Measurements from ENCODE around the gene SNX33. TPM values are rescaled to one million over a fixed set of nuclear protein-coding genes. Genes with fewer than 3 reads are reported as not detected.
"Not testable (repeated sequence)": the region's sequence is repeated elsewhere in the genome, so short reads cannot be mapped to it uniquely, and the experiment has no call there.

SNX33 gene
- total RNA-seq, 2 donors from 2014 or later: 18.9 to 23.2 TPM

DNA sequence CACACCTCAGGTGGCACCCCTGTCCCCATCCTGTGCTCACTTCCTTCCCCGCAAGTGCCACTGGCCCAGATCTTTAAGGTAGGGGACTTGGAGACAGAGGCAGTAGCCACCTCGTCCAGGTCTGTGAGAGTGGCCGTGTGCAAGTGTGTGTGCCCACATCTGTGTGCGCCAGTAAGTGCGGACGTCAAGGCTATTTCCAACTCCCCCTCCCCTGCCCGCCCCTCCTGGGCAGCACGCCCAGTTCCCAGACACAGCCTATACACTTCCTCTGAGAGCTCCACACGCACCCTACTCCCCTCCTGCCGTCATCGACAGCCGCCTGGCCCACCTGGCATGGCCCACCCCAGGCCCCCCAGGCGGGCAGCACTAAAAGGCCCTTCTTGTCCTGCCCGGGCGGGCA, 61.7 kb downstream of the SNX33 start:
- not testable (repeated sequence) for H3K4me3 Mint-ChIP-seq; H3K36me3 Mint-ChIP-seq (ENCODE audit: low read depth); H3K9me3 ChIP-seq (ENCODE audit: control insufficient read depth, low read length); H3K4me1 ChIP-seq (ENCODE audit: control insufficient read depth, insufficient read depth, low read length); H3K4me3 ChIP-seq (ENCODE audit: low read length); H3K27ac ChIP-seq (ENCODE audit: low read depth, low read length); H3K9ac ChIP-seq (ENCODE audit: extremely low read depth, low read length, poor library complexity, severe bottlenecking); H3K27ac Mint-ChIP-seq; H3K4me1 Mint-ChIP-seq; H3K9me3 Mint-ChIP-seq; DNase-seq; H3K36me3 ChIP-seq (ENCODE audit: control insufficient read depth, insufficient read depth, low read length)
- WGBS, 2 experiments (ENCODE audit: insufficient coverage in 1 of 2, insufficient read length in 1 of 2): 92 to 98% methylated on average over 6 to 9 of the region's 15 CpGs
- peaks cover 12% of the 10 kb centered on the region for H3K27me3 ChIP-seq (ENCODE audit: control insufficient read depth, insufficient read depth, low read length, poor library complexity, severe bottlenecking)
- H3K27me3 Mint-ChIP-seq (ENCODE audit: insufficient read depth): peaks cover 12% of the 10 kb centered on the region

DNA sequence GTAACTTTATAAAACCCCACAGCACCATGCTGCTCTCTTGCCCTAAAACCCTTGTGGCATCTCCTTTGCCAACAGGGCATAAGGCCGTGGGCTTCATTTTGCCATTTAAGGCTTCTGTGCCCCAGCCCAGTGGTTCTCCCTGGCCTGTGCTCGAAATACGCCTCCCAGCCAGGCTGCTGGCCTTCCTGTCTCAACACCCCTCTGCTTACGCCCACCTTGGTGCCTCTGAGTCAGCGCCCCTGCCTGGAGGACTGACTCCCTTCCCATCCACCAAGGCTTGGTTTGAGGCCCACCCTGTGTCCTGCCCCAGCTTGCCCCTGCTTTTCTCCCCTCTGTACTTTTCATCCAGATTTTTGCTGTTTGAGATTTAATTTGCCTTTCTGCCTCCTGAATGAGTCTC, 63.2 kb downstream of the SNX33 start:
- H3K27ac Mint-ChIP-seq; H3K4me3 ChIP-seq (ENCODE audit: low read length); H3K36me3 ChIP-seq (ENCODE audit: control insufficient read depth, insufficient read depth, low read length); H3K4me3 Mint-ChIP-seq; H3K9me3 ChIP-seq (ENCODE audit: control insufficient read depth, low read length); H3K9me3 Mint-ChIP-seq; H3K4me1 Mint-ChIP-seq; H3K27ac ChIP-seq (ENCODE audit: low read depth, low read length); H3K9ac ChIP-seq (ENCODE audit: extremely low read depth, low read length, poor library complexity, severe bottlenecking); H3K36me3 Mint-ChIP-seq (ENCODE audit: low read depth); H3K4me1 ChIP-seq (ENCODE audit: control insufficient read depth, insufficient read depth, low read length); DNase-seq: not testable (repeated sequence)
- H3K27me3 ChIP-seq (ENCODE audit: control insufficient read depth, insufficient read depth, low read length, poor library complexity, severe bottlenecking): peaks cover 12% of the 10 kb centered on the region
- peaks cover 12% of the 10 kb centered on the region for H3K27me3 Mint-ChIP-seq (ENCODE audit: insufficient read depth)
- 90% methylated on average over 4 of the region's 5 CpGs; no CpG with 5 or more reads in 1 of the 2 experiments for WGBS, 2 experiments (ENCODE audit: insufficient coverage in 1 of 2, insufficient read length in 1 of 2)

DNA sequence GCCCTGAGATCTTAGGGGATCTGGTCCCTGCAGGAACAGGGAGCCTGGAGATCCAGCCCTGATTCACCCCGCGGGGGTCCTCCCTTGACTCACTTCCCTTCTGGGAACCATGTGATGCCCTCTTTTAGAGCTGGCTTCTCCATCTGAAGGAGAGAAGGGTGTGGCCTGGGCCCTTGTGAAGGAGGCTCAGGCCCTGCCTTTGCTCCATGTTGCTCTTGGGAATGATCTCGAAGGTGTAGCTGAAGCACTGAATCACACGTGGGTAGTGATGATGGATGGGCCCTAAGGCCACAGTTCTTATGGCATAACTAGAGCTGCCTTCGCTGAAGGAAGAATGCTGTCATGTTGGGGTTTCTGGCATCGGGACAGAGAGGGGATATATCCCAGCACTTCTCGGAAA, 63.8 kb downstream of the SNX33 start:
- H3K27me3 ChIP-seq (ENCODE audit: control insufficient read depth, insufficient read depth, low read length, poor library complexity, severe bottlenecking): peaks cover 12% of the 10 kb centered on the region
- not testable (repeated sequence) for H3K36me3 ChIP-seq (ENCODE audit: control insufficient read depth, insufficient read depth, low read length); DNase-seq; H3K27ac Mint-ChIP-seq; H3K4me3 ChIP-seq (ENCODE audit: low read length); H3K27ac ChIP-seq (ENCODE audit: low read depth, low read length); H3K4me1 ChIP-seq (ENCODE audit: control insufficient read depth, insufficient read depth, low read length); H3K4me1 Mint-ChIP-seq; H3K9me3 Mint-ChIP-seq; H3K4me3 Mint-ChIP-seq; H3K9me3 ChIP-seq (ENCODE audit: control insufficient read depth, low read length); H3K36me3 Mint-ChIP-seq (ENCODE audit: low read depth); H3K9ac ChIP-seq (ENCODE audit: extremely low read depth, low read length, poor library complexity, severe bottlenecking)
- peaks cover 12% of the 10 kb centered on the region for H3K27me3 Mint-ChIP-seq (ENCODE audit: insufficient read depth)
- 79 to 84% methylated on average over 4 to 7 of the region's 7 CpGs for WGBS, 2 experiments (ENCODE audit: insufficient coverage in 1 of 2, insufficient read length in 1 of 2)

Other genes starting within 250 kb of the SNX33 start
- gene SIN3A, start 196.2 kb upstream of the SNX33 start, total RNA-seq: 100 to 1,000 TPM; 119 to 123 TPM
- gene PTPN9, start 68.6 kb upstream of the SNX33 start, total RNA-seq: 10 to 100 TPM; 49.1 to 53.5 TPM
- 10 to 100 TPM; 17.2 to 26.4 TPM for gene SNUPN, start 22.2 kb upstream of the SNX33 start, total RNA-seq
- 10 to 100 TPM; 52.2 to 58.2 TPM for gene IMP3, start 7.7 kb upstream of the SNX33 start, total RNA-seq
- 1 to 10 TPM; 1.8 to 3.3 TPM for gene CSPG4, start 64.9 kb downstream of the SNX33 start, total RNA-seq
- gene UBE2Q2, start 195.5 kb downstream of the SNX33 start, total RNA-seq: 10 to 100 TPM; 29.5 to 37.1 TPM

All from endodermal cell (in vitro differentiated cells).